GM12878 (cell line): Measurements from ENCODE around the gene PODXL2. TPM values are rescaled to one million over a fixed set of nuclear protein-coding genes. Genes with fewer than 3 reads are reported as not detected.

Experiments used
- ATAC-seq: fragments of 200-7000 bp; cut with Tn5 transposase; 3 replicates; pipeline ENCODE4 v1.9.1; 2020; ENCODE audit warnings: mild to moderate bottlenecking, moderate library complexity
- BruUV-seq: library from RNA; stranded (reverse); fragments of 400-500 nt; replicated peaks from 2 replicates; lab custom pipeline; 2021; lab: Mats Ljungman, UMichigan
- CTCF ChIA-PET: fragments of 300-600 bp; sonication (Branson Sonifier 250); formaldehyde crosslinking; extraction: SDS; loops from one replicate; lab custom pipeline; 2021; ENCODE audit warnings: inconsistent platforms; lab: Yijun Ruan, JAX
- POLR2A ChIA-PET: fragments of 350-600 bp; formaldehyde crosslinking; extraction: SDS; loops from one replicate; lab custom pipeline; 2021; ENCODE audit warnings: inconsistent platforms; lab: Charles Lee
- RAD21 ChIA-PET: fragments of 300-600 bp; sonication (Branson Sonifier 250); formaldehyde crosslinking; loops from one replicate; lab custom pipeline; 2023; ENCODE audit warnings: antibody characterized with exemption; ENCODE audit not compliant: unreplicated experiment; lab: Charles Lee
- SMC1A ChIA-PET: fragments of 300-600 bp; sonication (Branson Sonifier 250); formaldehyde crosslinking; loops from one replicate; lab custom pipeline; 2023; ENCODE audit not compliant: unreplicated experiment, uncharacterized antibody; lab: Charles Lee
- DNase-seq: peaks from one replicate; pipeline ENCODE4 v3.0.0-alpha.2; 2011; ENCODE audit warnings: low read depth, low spot score
- FAIRE-seq: peaks from 3 replicates; lab custom pipeline; 2011; peaks lifted over from hg19 to GRCh38; lab: Jason Lieb, UNC
- H2AFZ ChIP-seq: 2 replicates; pipeline ENCODE4 v1.6.0; 2011; ENCODE audit warnings: low read depth, low read length, control low read depth; ENCODE audit not compliant: control insufficient read depth
- H3K27ac ChIP-seq: 2 replicates; pipeline ENCODE4 v1.5.1; 2011; ENCODE audit warnings: control low read depth; ENCODE audit not compliant: control insufficient read depth, insufficient read depth
- H3K27me3 ChIP-seq, 2 experiments: replicated peaks in 1 of 2; 2 replicates each; pipeline versions ENCODE4 v1.6.0 to v1.6.1; 2011; ENCODE audit warnings: low read length in 1 of 2; ENCODE audit not compliant: control insufficient read depth in 2 of 2, insufficient read depth in 2 of 2
- H3K36me3 ChIP-seq, 2 experiments: 2 replicates each; pipeline ENCODE4 v1.5.1; 2011; ENCODE audit warnings: low read length in 1 of 2; ENCODE audit not compliant: control insufficient read depth in 2 of 2, insufficient read depth in 2 of 2
- H3K4me1 ChIP-seq: 2 replicates; pipeline ENCODE4 v1.6.1; 2011; ENCODE audit warnings: mild to moderate bottlenecking, low read length, moderate library complexity, mixed read lengths; ENCODE audit not compliant: control insufficient read depth, insufficient read depth
- H3K4me2 ChIP-seq: 2 replicates; pipeline ENCODE4 v1.6.0; 2011; ENCODE audit warnings: control low read depth; ENCODE audit not compliant: control insufficient read depth, insufficient read depth
- H3K4me3 ChIP-seq: fragments of 200-600 bp; sonication (generic); 2 replicates; pipeline ENCODE4 v1.5.1; 2016
- H3K79me2 ChIP-seq: 2 replicates; pipeline ENCODE4 v1.6.0; 2011; ENCODE audit warnings: low read length; ENCODE audit not compliant: control insufficient read depth, insufficient read depth
- H3K9ac ChIP-seq: 2 replicates; pipeline ENCODE4 v1.8.0; 2011; ENCODE audit warnings: low read length, control low read depth, mixed read lengths; ENCODE audit not compliant: control insufficient read depth, insufficient read depth
- H3K9me3 ChIP-seq: replicated peaks from 3 replicates; pipeline ENCODE4 v1.5.1; 2011; ENCODE audit warnings: mild to moderate bottlenecking, low read length; ENCODE audit not compliant: control insufficient read depth, insufficient read depth
- H4K20me1 ChIP-seq: 2 replicates; pipeline ENCODE4 v1.6.0; 2011; ENCODE audit not compliant: control insufficient read depth, insufficient read depth
- ATF3 ChIP-seq: IDR thresholded peaks from 2 replicates; pipeline ENCODE4 v1.6.1; 2011; ENCODE audit warnings: low read depth, mild to moderate bottlenecking, low read length, moderate library complexity, borderline replicate concordance; ENCODE audit errors: extremely low read depth
- E2F4 ChIP-seq: IDR thresholded peaks from 2 replicates; pipeline ENCODE4 v1.6.1; 2012; ENCODE audit warnings: low read depth, low read length, improper control_type of control experiment
- ESRRA ChIP-seq: IDR thresholded peaks from 2 replicates; pipeline ENCODE4 v1.6.1; 2012; ENCODE audit warnings: mild to moderate bottlenecking, low read length, improper control_type of control experiment
- FOXK2 ChIP-seq: fragments of 450-650 bp; IDR thresholded peaks from 2 replicates; pipeline ENCODE4 v1.6.1; 2017; ENCODE audit warnings: mild to moderate bottlenecking, moderate library complexity
- GATAD2B ChIP-seq: fragments of 450-650 bp; conservative IDR thresholded peaks from 2 replicates; pipeline ENCODE4 v1.6.1; 2017; ENCODE audit warnings: low read depth, mild to moderate bottlenecking, moderate library complexity
- IKZF2 ChIP-seq, 2 experiments: fragments of 450-650 bp; IDR thresholded peaks; 2 replicates each; pipeline ENCODE4 v1.6.1; 2017; ENCODE audit warnings: mild to moderate bottlenecking in 2 of 2, moderate library complexity in 2 of 2
- MXI1 ChIP-seq: fragments of 150-350 bp; IDR thresholded peaks from 2 replicates; pipeline ENCODE4 v1.6.1; 2011; ENCODE audit warnings: low read depth, mild to moderate bottlenecking, inconsistent platforms, low read length, improper control_type of control experiment
- POLR2A ChIP-seq: IDR thresholded peaks from 2 replicates; pipeline ENCODE4 v1.6.1; 2011; ENCODE audit warnings: low read depth, mild to moderate bottlenecking, low read length
- RAD21 ChIP-seq: IDR thresholded peaks from 2 replicates; pipeline ENCODE4 v1.6.1; 2011; ENCODE audit warnings: mild to moderate bottlenecking, low read depth, low read length, moderate library complexity; ENCODE audit not compliant: insufficient read depth
- SREBF1 ChIP-seq: IDR thresholded peaks from 2 replicates; pipeline ENCODE4 v1.6.1; 2012; ENCODE audit warnings: mild to moderate bottlenecking, low read length
- SREBF2 ChIP-seq: IDR thresholded peaks from 2 replicates; pipeline ENCODE4 v1.6.1; 2012; ENCODE audit warnings: mild to moderate bottlenecking, low read length
- SRF ChIP-seq, 2 experiments: IDR thresholded peaks; 2 replicates each; pipeline ENCODE4 v1.6.1; 2011; ENCODE audit warnings: low read depth in 2 of 2, low read length in 2 of 2, mild to moderate bottlenecking in 1 of 2, moderate library complexity in 1 of 2
- YBX1 ChIP-seq: fragments of 450-650 bp; IDR thresholded peaks from 2 replicates; pipeline ENCODE4 v1.6.1; 2016; ENCODE audit warnings: antibody characterized with exemption
- ZBTB33 ChIP-seq: fragments of 450-650 bp; IDR thresholded peaks from 2 replicates; pipeline ENCODE4 v1.6.1; 2017; ENCODE audit warnings: mild to moderate bottlenecking
- ZNF384 ChIP-seq: IDR thresholded peaks from 2 replicates; pipeline ENCODE4 v1.6.1; 2012; ENCODE audit warnings: low read depth, mild to moderate bottlenecking, low read length, improper control_type of control experiment, borderline replicate concordance
- ZSCAN29 ChIP-seq: fragments of 450-650 bp; IDR thresholded peaks from 2 replicates; pipeline ENCODE4 v1.6.1; 2017; ENCODE audit warnings: mild to moderate bottlenecking, moderate library complexity
- WGBS: methylation state at CpG from one replicate; pipeline ENCODE4 v1.1.6; 2016; ENCODE audit warnings: low lambda C conversion rate; ENCODE audit not compliant: insufficient replicate concordance, insufficient coverage; ENCODE audit errors: missing lambda C conversion rate; 5-methylcytosine and 5-hydroxymethylcytosine counted together
- in situ Hi-C: fragments of 300-500 bp; cut with MboI; formaldehyde crosslinking; loops from 9 replicates; pipeline ENCODE4 v1.14.3; 2018; ENCODE audit warnings: mixed read lengths
- intact Hi-C: fragments of 100-400 bp; cut with micrococcal nuclease; formaldehyde crosslinking; loops from one replicate; pipeline ENCODE4 v1.14.2; 2022; ENCODE audit not compliant: unreplicated experiment
- polyA plus RNA-seq, 11 experiments: library from polyadenylated mRNA; depleted of rRNA in 4 of 11; unstranded in 6 of 11; stranded (reverse) in 5 of 11; fragments of >200 nt; fragmentation: Nextera tagmentation in 4 of 11; fragmentation: Illumina TruSeq in 1 of 11; extraction: Ambion mirVana in 4 of 11; extraction: Trizol in 1 of 11; gene quantifications; 1 replicate in 1 of 11; 2 replicates in 10 of 11; pipeline versions ENCODE4 v1.2.1 to v1.2.3, GENCODE V29; 2011 to 2016; ENCODE audit warnings: inconsistent platforms in 2 of 11, missing spikeins in 2 of 11, low read depth in 1 of 11
- total RNA-seq, 4 experiments: library from RNA; depleted of rRNA in 3 of 4; stranded (reverse); fragments of >200 nt in 3 of 4; fragmentation: Illumina TruSeq in 1 of 4; extraction: Trizol in 1 of 4; gene quantifications; 2 replicates each; pipeline versions ENCODE4 v1.2.1 to v1.2.3, GENCODE V29; 2013 to 2021

The PODXL2 gene
- total and polyA plus RNA-seq, 10 of the 15 experiments (the other 5 are each of a cell fraction or from before 2014, with no cell fraction given), result 0.03 to 24.4 (median 13.6) TPM; not detected in 2

GRCh38 chr3:127674790-127675189 is 45.8 kb downstream of the PODXL2 start:
- H3K4me1 ChIP-seq, result peaks cover 19% of the 10 kb centered on the region
- no peaks in the 10 kb centered on the region for H3K9me3 ChIP-seq
- ATAC-seq (no peak), FAIRE-seq (no peak), DNase-seq (no peak)
- no peak overlapping the region for H2AFZ ChIP-seq
- H3K4me2 ChIP-seq, result no peak overlapping the region
- H3K27me3 ChIP-seq, result no peaks in the 10 kb centered on the region
- ChIA-PET CTCF (no interaction called here), SMC1A (interaction anchor here (0.6 kb wide), 1 partner anchor 70 kb away, joined by 3 read pairs; no protein-coding TSS in a partner anchor), POLR2A (no interaction called here), RAD21 (no interaction called here)
- H3K36me3 ChIP-seq, result no peaks in the 10 kb centered on the region
- no peak overlapping the region for H3K27ac ChIP-seq
- intact Hi-C loops (no loop called here), in situ Hi-C loops (no loop called here)
- peaks cover 7% of the 10 kb centered on the region for H3K79me2 ChIP-seq
- 72% methylated on average over 8 of the region's 8 CpGs for WGBS
- H4K20me1 ChIP-seq, result no peaks in the 10 kb centered on the region
- H3K4me3 ChIP-seq, result no peak overlapping the region
- TF ChIP-seq POLR2A, result no peak
- no peak for TF ChIP-seq ZNF384
- H3K9ac ChIP-seq, result no peak overlapping the region
- BruUV-seq, result no TSS peak

- no TSS peak for BruUV-seq
- Histone ChIP-seq H3K36me3 (no peaks in the 10 kb centered on the region), H3K79me2 (peaks cover 7% of the 10 kb centered on the region), H3K4me2 (no peak overlapping the region), H3K9ac (no peak overlapping the region), H3K27me3 (no peaks in the 10 kb centered on the region), H3K27ac (no peak overlapping the region), H3K4me3 (no peak overlapping the region), H2AFZ (no peak overlapping the region), H3K9me3 (no peaks in the 10 kb centered on the region), H4K20me1 (no peaks in the 10 kb centered on the region), H3K4me1 (peaks cover 19% of the 10 kb centered on the region)
- intact Hi-C loops, result no loop called here
- WGBS, result 87% methylated on average over 29 of the region's 29 CpGs
- DNase-seq (no peak), FAIRE-seq (no peak), ATAC-seq (no peak)
- ChIA-PET CTCF (no interaction called here), SMC1A (no interaction called here), RAD21 (no interaction called here), POLR2A (no interaction called here)
- in situ Hi-C loops, result no loop called here
- TF ChIP-seq SREBF1 (no peak), ZBTB33 (no peak), ATF3 (no peak), GATAD2B (no peak), E2F4 (no peak), ZSCAN29 (no peak), ESRRA (no peak), YBX1 (no peak), FOXK2 (no peak), MXI1 (no peak), SRF (IDR thresholded peaks at IDR 0.05; ENCODE audit: low read depth in 2 of 2, low read length in 2 of 2) (no peak), SREBF2 (no peak), IKZF2 (IDR thresholded peaks at IDR 0.05) (no peak), RAD21 (no peak)
Measured at GRCh38 chr3:127675651-127676391, 46.8 kb downstream of the PODXL2 start.
